HG03280 (cell line): ENCODE data around the gene KRTAP10-4.
"Not testable (repeated sequence)": the region's sequence is repeated elsewhere in the genome, so short reads cannot be mapped to it uniquely, and the experiment has no call there.

ENCODE experiments used
- ATAC-seq: cut with Tn5 transposase; IDR thresholded peaks from one replicate; pipeline ENCODE4 v1.9.1; 2021; ENCODE audit warnings: mild to moderate bottlenecking, moderate library complexity; ENCODE audit not compliant: unreplicated experiment

Gene KRTAP10-4, protein sequence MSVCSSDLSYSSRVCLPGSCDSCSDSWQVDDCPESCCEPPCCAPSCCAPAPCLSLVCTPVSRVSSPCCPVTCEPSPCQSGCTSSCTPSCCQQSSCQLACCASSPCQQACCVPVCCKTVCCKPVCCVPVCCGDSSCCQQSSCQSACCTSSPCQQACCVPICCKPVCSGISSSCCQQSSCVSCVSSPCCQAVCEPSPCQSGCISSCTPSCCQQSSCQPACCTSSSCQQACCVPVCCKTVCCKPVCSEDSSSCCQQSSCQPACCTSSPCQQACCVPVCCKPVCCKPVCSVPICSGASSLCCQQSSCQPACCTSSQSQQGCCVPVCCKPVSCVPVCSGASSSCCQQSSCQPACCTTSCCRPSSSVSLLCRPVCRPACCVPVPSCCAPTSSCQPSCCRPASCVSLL

DNA sequence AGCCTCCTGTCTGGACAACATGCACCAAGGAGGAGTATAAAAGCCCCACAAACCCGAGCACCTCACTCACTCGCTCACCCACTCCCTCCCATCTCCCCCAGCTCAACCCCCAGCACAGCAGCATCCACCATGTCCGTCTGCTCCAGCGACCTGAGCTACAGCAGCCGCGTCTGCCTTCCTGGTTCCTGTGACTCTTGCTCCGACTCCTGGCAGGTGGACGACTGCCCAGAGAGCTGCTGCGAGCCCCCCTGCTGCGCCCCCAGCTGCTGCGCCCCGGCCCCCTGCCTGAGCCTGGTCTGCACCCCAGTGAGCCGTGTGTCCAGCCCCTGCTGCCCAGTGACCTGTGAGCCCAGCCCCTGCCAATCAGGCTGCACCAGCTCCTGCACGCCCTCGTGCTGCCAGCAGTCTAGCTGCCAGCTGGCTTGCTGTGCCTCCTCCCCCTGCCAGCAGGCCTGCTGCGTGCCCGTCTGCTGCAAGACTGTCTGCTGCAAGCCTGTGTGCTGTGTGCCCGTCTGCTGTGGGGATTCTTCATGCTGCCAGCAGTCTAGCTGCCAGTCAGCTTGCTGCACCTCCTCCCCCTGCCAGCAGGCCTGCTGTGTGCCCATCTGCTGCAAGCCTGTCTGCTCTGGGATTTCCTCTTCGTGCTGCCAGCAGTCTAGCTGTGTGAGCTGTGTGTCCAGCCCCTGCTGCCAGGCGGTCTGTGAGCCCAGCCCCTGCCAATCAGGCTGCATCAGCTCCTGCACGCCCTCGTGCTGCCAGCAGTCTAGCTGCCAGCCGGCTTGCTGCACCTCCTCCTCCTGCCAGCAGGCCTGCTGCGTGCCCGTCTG, at the start of gene KRTAP10-4:
Gene KRTAP10-4 (plus strand): TSS at position 100 of the 827 bp plus-strand sequence. CDS start 30 bp downstream, at position 130.
- ATAC-seq: not testable (repeated sequence)

DNA sequence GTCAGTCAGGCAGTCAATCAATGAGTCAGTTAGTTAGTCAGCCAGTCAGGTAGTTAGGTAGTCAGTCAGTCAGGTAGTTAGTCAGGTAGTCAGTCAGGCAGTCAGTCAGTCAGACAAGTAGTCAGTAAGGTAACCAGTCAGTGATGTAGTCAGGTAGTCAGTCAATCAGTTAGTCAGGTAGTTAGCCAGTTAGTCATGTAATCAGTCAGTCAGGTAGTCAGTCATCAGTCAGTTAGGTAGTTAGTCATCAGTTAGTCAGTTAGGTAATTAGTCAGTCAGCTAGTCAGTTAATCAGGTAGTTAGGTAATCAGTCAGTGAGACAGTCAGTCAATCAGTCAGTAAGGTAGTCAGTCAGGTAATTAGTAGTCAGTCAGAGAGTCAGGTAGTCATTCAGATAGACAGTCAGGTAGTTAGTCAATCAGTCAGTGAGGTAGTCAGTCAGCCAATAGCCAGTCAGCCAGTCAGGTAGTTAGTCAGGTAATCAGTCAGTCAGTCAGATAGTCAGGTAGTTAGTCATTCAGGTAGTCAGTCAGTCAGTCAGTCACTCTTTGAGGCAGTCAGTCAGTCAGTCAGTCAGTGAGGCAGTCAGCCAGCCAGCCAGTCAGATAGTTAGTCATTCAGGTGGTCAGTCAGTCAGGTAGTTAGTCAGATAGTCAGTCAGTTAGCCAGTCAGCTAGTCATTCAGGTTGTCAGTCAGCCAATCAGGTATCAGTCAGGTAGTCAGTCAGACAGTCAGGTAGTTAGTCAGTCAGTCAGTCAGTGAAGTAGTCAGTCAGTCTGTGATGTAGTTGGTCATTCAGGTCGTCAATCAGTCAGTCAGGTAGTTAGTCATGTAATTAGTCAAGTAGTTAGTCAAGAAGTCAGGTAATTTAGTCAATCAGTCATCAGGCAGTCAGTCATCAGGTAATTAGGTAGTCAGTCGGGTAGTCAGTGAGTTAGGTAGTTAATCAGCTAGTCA, 48.8 kb upstream of the KRTAP10-4 start:
- no peak for ATAC-seq

DNA sequence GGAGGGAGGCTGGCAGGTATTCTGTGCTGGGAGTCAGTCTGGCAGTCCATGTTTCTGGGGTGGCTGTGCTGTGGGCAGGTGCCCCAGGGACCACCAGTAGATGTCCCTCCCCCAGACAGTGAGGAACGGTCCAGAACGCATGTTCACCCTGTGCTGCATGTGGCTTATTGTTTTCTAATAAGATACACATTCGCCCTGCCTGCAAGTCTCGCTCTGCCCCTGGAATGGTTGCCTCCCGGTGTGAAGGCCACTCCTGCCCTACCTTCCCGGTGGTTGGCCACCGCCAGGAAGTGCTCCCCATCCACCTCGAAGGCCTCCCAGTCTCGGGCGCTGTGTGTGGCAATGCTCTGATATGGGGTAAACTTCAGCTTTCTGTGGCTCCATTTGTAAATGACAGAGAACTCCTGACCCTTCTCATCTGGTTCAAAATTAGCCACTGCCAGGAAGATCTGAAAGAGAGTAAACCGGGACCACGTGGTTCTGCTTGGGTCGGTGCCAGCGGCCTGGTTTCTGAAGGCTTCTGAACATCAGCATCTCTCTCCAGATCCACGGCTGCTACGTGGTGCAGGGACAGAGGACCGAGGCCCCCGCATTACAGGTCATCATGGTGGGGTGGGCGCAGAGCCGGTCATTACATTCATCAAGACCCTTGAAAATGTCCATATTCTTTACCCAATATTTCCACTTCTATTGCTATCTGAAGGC, 48.0 kb upstream of the KRTAP10-4 start:
- ATAC-seq: no peak

DNA sequence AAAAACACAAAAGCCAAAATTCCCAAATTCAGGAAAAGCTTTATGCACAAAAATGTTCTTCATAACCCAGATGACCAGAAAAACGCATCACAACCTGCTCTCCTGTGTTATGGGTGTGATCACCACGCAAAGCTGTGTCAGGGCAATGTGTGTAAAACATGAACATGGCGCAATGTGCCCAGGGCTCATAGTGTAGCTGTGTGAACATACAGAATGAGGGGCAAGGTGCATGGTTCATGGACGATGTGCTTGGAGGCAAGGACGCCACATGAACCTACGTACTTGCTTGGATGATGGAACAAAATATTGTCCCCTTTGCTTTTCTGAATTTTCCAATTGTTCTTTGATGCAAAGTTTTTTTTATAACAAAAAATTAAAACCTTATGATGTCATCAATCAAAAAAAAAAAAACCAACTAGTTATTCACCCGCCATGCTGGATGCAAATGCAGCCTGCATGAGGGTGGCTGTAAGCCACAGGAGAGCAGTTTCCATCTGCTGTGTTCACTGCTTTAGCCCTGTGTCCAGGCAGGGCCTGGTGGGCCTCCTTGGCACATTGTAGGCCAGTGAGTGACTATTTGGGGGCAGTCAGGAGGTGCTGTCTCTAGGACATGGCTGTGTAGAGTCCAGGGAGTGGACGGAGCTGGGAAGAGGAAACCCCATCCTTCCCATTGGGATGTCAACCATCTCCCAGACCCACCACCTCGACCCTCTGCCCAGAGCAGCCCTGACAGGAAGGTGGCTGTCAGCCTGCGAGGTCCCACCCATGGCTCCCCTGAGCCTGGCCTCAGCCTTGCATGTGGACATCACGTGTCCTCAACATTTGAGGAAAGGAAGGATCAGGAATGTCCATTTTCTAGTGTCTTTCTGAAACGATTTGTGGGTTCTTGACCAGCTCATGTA, 47.2 kb upstream of the KRTAP10-4 start:
- no peak for ATAC-seq

DNA sequence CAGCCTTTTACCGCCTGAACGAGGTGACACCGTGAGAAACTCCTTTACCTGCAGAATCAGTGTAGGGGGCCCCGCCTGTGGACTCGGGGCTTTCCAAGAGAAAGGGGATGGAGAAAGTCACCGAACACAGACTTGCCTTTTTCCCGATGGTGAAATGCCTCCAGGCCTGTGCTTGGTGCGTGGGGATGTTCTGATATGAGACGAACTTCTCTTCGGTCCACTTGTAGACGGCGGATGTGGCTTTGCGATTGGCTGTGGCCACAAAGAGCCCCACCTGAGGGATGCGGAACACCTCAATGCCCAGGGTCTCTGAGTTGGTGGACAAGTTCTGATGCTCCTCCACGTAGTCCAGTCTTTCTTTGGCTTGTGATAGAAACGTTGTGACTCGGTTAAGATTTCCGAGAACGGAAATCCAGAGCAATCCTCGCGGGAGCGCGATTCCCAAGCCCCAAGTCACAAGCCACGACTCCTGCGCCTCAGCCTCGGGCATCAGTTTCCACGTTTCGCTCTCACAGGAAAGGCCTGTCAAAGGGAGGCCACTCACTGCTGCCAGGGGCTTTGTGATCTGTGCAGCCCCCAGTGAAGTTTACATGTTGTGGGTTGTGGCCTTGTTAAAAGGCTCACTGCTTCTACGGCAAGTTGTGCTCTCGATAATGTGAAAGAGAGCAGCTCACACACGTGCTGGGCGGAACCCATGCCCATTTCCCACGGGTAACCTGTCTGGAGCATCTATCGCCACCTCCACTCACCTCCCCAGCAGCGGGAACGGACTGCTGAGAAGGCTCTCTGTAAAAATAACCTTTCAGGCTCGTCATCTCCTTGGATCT, 46.2 kb upstream of the KRTAP10-4 start:
- no peak for ATAC-seq

DNA sequence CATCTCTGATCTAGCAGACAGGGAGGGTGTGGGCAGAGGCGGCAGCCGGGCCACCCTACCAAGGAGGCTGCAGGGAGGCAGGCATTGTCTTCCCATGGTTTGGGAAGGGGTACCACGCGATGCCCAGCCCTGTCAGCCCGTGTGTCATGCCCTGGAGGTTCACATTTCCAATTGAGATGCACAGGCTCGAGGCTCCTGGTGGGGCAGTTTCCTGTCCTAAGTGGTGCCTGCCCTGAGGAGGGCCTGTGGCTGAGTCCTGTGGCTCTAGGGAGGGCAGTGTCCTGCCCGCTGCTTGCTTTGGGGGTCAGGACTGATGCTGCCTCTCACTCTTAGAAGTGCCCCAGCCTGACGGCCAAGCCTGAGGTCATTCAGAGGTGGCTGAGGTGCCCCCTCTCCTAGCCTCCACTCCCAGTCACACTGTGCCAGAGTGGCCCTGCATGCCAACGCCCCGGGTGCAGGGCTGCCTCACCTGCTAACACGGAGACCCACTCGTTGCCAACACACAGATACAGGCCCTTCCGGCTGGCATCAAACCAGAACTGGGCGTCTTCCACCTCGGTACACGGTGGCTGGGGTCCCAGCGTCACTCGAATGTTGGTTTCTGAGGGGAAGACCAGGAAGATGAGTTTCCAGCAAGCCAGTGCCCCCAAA, 45.4 kb upstream of the KRTAP10-4 start:
- ATAC-seq: no peak

DNA sequence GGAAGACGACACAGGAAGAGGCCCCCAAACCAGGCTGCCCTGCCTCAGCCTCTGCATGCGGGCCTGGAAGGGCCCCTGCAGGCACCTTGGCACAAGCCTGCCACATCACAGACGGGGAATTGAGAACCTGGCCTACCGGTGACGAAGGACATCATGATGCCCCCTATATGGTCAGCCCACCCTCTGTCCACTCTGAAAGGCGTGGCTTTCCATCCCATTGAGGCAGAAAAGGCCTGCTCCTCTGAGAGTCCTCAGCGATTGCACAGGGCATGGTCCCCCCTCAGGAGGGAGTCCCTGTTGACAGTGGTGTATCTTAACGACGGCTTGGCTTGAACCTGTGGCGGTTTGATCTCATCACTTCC, 44.9 kb upstream of the KRTAP10-4 start:
- ATAC-seq: no peak

DNA sequence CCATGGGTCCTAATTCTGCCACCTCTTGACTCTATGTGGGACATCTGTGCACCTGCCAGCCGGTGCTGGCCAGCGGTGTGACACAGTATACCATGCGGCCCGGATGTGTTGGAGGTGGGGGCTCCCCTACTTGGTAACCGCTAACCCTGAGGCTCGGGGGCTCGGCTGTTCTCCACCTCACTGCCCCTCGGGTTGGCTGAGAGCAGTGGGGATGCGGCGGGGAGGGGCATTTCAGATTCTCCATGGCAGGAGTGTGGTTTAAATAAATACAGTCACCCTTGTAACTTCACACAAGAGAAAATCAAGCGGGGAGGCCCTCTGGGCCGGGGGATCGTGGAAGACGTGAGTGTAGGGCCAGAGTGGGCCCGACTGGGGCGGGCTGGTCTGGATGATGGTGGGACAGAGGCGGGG, 44.5 kb upstream of the KRTAP10-4 start:
- no peak for ATAC-seq

DNA sequence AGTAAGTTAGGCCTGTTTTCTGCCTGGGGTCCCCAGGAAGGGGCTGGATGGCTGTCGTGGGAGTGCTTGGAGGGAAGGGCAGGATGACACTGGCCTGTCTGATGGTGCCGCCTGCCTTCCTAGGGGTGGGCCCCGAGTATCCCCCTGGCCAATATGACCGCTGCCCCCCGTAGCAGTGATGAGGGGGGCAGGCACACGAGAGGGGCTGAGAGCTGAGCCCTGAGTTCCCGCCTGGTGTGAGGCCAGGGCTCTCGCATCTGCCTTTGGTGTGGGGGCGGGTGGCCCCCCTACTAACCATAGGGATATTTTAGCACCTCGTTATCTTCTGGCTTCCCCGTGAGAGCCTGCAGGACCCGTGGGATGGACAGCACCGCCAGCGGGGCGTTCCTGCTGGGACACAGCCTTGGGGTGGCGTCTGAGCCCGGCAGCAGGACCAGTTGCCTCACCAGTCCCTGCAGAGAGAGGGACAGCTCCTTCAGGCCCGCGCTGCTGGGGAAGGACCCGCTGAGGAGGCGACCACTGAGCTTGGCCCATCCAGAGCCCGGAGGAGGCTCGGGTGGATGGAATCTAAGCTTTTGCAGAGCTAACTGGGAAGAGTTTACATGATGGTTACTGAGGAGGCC, 43.9 kb upstream of the KRTAP10-4 start:
- no peak for ATAC-seq

DNA sequence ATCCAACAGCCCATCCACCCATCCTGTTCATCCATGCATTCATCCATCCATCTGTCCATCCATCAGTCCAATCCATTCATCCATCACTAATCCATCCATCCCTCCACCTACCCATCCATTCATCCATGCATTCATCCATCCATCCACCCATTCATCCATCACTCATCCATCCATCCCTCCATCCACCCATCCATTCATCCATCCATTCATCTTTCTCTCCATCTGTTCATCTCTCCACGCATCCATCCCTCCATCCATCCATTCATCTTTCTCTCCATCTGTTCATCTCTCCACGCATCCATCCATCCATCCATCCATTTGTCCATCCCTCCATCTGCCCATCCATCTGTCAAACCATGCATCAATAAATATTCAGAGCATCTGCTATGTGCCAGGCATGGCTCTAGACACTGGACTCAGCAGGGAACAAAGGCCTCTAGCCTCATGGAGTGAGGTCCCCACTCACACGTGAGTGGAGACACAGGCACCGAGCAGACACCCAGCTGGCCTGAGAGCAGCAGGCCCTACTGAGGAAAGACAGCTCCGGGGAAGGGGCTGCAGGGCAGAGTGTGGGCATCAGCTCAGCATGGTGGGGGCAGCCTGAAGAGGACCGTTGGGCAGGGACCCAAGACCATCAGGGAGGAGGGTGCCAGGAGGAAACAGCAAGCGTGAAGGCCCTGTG, 43.2 kb upstream of the KRTAP10-4 start:
- no peak for ATAC-seq

DNA sequence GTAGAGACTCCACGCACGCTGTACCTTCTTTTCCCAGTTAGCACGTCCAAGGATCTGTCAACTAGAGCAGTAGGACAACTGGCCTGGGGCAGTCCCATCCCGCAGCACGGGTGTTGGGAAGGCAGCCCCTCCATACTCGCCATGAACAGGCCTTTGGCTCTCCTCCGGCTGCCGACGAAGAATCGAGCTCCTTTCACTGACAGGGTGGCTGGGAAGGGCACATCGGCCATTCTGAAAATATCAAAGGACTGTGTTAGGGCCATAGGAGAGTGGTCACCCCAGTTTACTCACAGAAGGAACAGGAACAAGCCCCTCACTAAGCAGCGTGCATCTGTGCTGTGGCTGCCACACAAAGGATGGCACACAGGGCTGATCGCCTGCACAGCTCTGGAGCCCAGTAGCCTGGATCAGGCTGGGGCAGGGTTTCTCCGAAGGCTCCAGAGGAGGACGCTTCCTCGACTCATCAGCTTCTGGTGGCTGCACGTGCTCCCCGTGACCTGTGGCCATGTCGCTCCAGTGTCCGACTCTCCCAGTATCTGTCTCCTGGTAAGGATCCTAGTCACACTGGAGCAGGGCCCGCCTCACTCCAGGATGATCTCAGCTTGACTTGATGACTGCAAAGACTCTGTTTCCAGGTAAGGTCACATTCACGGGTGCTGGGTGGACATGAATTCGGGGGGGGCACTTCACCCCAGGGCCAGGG, 42.5 kb upstream of the KRTAP10-4 start:
- ATAC-seq: no peak

DNA sequence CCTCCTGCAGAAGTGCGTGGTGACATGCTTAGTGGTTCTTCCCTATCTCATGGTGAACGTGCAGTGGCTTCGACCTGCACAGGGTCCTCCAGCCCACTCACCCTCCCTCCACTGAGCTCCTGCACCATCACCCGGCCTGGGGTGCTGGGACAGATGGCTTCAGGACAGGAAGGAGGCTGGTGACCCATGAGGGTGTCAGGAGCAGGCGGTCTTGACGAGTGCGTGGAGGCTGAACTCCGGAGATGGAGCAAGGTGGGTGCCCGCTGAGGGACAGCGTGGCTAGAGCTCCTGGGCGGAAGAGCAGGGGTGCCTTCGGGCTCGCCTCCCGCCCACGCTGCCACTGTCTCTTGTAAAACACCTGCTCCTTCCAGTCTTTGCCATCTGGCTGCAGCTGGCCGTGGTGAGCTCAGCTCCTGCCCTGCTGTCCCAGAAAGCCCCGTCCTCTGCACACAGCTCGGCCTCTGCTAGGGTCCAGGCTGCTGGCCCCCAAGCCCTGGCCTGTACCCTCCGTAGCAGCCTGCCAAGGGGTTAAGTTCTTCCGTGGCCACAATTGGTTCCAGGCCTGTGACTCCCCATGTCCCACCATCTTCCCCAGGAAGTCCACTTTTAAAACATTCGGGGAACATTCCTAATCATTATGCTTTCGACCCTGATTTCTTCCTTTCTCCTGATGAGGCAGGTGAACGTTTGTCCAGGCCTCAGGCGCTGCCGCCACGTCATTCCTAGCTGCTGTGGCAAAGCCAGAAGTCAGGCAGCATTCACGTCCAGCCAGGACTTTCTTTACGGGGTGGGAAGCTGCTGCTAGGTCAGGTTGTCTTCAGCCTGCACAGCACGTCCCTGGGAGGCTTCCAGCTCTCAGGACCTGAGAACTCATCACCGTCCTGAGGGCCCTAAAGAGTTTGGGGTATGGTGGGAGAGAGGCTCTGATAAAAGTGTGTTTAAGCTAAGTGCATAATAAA, 41.6 kb upstream of the KRTAP10-4 start:
- ATAC-seq: no peak

DNA sequence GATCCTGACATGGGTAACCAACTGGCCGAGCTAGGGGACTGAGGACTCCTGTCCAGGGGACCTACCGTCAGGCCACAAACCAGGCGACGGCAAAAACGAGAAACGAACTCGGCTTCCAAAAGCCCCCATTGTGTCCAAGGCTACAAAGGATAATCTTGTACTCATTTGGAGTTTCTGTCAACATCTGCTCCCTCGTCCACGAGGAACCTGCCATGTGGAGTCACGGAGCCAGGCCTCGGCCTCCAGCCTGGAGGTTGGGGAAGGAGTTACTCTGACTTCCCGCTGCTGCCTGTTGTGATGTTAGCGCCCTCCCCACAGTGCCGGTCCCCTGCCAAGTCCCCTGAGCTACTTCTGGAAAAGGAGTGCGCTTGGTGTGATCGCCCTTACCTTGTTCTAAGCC, 40.8 kb upstream of the KRTAP10-4 start:
- no peak for ATAC-seq

DNA sequence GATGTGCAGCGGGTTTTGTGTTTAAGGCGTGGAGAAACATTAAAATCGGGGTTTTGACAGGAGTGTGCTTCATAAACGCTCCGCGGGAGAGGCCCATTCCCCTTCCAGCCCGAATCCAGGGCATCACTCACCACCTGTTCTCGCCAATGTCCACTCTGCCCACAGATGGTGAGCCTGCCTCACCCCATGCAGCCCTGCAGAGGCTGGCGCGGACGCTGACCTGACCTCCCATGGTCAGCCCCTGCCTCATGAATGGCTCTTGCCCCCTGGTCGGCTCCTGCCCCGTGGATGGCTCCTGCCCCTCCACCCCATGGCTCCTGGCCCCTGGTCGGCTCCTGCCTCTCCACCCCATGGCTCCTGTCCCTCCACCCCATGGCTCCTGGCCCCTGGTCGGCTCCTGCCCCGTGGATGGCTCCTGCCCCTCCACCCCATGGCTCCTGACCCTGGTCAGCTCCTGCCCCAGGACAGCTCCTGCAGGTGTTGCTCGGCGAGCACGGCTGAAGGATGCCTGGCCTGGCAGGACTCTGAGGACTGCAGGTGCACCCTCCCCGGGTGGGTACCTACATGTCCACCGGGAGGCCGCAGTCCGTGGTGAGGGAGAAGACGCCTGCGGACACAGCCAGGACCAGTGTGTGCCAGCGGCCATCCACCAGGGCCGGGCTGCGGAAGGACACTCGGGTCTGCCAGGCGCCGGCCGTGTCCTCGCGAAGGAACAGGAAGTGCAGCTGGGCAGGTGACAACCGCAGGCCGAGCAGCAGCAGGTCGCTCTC, 40.2 kb upstream of the KRTAP10-4 start:
- no peak for ATAC-seq
